Measurements from ENCODE around the gene DYNC2H1. TPM values are rescaled to one million over a fixed set of nuclear protein-coding genes. Genes with fewer than 3 reads are reported as not detected.

Gene DYNC2H1
- total RNA-seq, 2 experiments from 2014 or later: 0.92 to 1.3 TPM

- H3K4me1 Mint-ChIP-seq: no peaks in the 10 kb centered on the region
- no peak overlapping the region for H3K27ac Mint-ChIP-seq
- DNase-seq: no peak
- ChIA-PET CTCF (no interaction called here), POLR2A (no interaction called here)
- no peaks in the 10 kb centered on the region for H3K9me3 Mint-ChIP-seq
- H3K27me3 Mint-ChIP-seq: no peaks in the 10 kb centered on the region
- no peaks in the 10 kb centered on the region for H3K36me3 Mint-ChIP-seq (ENCODE audit: low read depth)
- no peak overlapping the region for H3K4me3 Mint-ChIP-seq
Measured at GRCh38 chr11:103520792-103521191, 411.6 kb downstream of the DYNC2H1 start.

- ChIA-PET CTCF (no interaction called here), POLR2A (no interaction called here)
- Mint-ChIP-seq H3K4me3 (no peak overlapping the region), H3K9me3 (no peaks in the 10 kb centered on the region), H3K27ac (no peak overlapping the region), H3K27me3 (no peaks in the 10 kb centered on the region), H3K4me1 (no peaks in the 10 kb centered on the region), H3K36me3 (ENCODE audit: low read depth) (no peaks in the 10 kb centered on the region)
- no peak for DNase-seq
Measured at GRCh38 chr11:103525069-103525468, 415.8 kb downstream of the DYNC2H1 start.

DNA sequence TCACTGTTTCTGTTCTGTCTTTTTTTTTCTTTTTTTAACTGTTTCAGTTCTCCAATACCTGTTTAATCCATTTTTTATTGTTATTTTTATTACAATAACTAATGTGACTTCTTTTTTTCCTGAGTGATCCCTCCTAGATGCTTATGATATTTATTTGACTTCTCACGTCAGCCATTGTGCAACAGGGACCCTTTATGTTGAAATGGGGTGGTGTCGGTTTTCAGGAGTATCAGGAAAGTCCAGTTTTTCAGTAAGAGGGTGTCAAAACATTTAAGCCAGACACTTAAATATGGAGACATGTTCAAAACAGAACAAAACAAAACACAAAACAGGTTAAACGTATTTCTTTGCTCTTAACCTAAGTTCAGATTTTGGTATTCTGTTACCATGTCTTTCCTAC, 418.8 kb downstream of the DYNC2H1 start:
- CTCF ChIA-PET: no interaction called here
- Mint-ChIP-seq H3K27ac (no peak overlapping the region), H3K27me3 (no peaks in the 10 kb centered on the region), H3K4me3 (no peak overlapping the region), H3K4me1 (no peaks in the 10 kb centered on the region), H3K9me3 (no peaks in the 10 kb centered on the region), H3K36me3 (ENCODE audit: low read depth) (no peaks in the 10 kb centered on the region)
- POLR2A ChIA-PET: no interaction called here
- no peak for DNase-seq

DNA sequence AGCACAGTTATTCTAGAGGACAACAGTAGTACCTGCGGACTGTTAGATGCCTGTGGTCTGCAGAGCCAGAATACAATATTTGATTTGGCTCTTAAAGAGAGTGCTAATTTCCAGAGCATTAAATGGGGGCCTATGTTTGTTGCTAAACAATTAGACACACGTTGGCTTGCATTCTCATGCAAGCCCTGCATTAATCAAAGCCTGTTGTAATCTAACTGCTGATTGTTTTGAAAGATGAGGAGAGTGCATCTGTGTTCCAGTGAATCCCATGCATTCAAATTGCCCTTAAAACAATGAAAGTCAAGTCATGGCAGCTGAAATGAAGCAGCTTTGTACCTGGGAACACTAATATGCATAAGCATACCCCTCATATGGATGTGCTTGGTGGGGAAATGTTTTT, 419.4 kb downstream of the DYNC2H1 start:
- Mint-ChIP-seq H3K27me3 (no peaks in the 10 kb centered on the region), H3K4me3 (no peak overlapping the region), H3K27ac (no peak overlapping the region), H3K4me1 (no peaks in the 10 kb centered on the region), H3K9me3 (no peaks in the 10 kb centered on the region), H3K36me3 (ENCODE audit: low read depth) (no peaks in the 10 kb centered on the region)
- POLR2A ChIA-PET: no interaction called here
- DNase-seq: no peak
- CTCF ChIA-PET: no interaction called here

DNA sequence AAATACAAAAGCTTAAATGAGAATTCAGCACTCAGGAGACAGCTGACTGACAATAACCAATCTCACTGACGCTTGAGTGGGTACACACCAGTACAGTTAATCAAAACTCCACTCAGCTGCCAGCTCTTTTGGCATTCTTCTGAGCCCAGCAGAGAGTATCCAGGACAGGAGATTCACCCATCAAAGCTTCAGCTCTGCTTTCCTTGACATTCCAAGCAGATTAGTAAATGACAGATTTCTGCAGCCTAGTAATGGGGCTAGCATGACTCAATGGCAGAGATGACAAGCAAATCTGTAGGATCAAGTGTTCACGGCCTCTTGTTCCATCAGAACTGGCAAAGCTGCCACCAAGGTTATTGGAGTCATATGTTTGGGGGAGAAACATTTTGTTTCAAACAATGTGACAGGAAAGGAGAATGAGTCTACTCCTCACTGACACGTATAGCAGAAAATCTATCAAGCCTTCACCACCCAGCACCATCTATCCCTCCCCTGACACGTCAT, 420.0 kb downstream of the DYNC2H1 start:
- Mint-ChIP-seq H3K27ac (no peak overlapping the region), H3K4me1 (no peaks in the 10 kb centered on the region), H3K4me3 (no peak overlapping the region), H3K27me3 (no peaks in the 10 kb centered on the region), H3K9me3 (no peaks in the 10 kb centered on the region), H3K36me3 (ENCODE audit: low read depth) (no peaks in the 10 kb centered on the region)
- CTCF ChIA-PET: no interaction called here
- no peak for DNase-seq
- POLR2A ChIA-PET: no interaction called here

Other genes starting within 250 kb of the DYNC2H1 start
- gene MMP12, start 234.4 kb upstream of the DYNC2H1 start, total RNA-seq: not detected
- gene MMP13, start 153.7 kb upstream of the DYNC2H1 start, total RNA-seq: not detected
- 10 to 100 TPM; 22.1 to 24.9 TPM for gene DCUN1D5, start 17.3 kb upstream of the DYNC2H1 start, total RNA-seq